Erythroblast (primary cell): ENCODE measurements around the gene FIGN.

Experiments used
- GATA1 ChIP-seq: IDR thresholded peaks from 2 replicates; pipeline ENCODE4 v1.6.1; 2011; ENCODE audit warnings: low read depth, mild to moderate bottlenecking, control low read depth, low read length, moderate library complexity
- POLR2A ChIP-seq: IDR thresholded peaks from 2 replicates; pipeline ENCODE4 v1.6.1; 2011; ENCODE audit warnings: mild to moderate bottlenecking, low read length

GRCh38 chr2:163571423-163572102, 164.2 kb downstream of the FIGN start:
- TF ChIP-seq POLR2A (no peak), GATA1 (no peak)
